Measurements from ENCODE around the gene HDDC3. TPM values are rescaled to one million over a fixed set of nuclear protein-coding genes. Genes with fewer than 3 reads are reported as not detected.

Gene HDDC3
- total and polyA plus RNA-seq, 9 of the 15 experiments (the other 6 are each of a cell fraction or from before 2014, with no cell fraction given): 14.9 to 55.8 (median 36.9) TPM

DNA sequence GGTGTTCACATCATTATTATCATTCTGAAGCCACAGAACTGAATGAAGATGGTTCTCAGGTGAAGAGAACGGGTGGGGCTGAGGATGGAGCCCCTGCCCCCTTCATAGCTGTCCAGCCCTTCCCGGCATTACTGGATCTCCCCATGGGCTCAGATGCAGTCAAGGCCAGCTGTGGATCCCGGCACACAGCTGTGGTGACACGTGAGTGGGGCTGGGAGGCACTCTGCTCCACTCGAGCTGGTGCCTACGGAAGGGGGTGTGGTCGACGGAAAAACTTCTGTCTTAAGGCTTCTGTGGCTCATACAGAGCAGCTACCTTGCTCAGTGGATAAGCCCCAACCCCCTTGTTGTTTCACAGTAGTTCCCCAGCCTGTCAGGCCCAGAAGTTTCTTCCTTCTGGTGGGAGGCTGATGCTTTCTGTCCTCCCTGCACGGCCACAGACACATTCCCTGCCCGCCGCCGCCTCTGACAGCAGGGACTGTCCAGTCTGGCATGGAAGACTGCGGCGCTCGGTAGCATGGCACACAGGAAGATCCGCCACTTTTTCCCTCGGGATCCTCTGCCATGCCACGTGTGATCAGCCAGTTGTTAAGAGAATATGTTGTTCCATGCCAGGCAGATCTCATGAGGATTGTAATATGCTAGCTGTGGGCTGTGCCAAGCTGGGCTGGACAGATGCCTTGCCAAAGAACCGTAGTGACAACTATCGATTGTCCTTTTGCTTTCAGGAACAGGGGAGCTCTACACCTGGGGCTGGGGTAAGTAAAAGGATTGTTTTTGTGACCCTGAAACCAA lies 28.1 kb upstream of the HDDC3 start:
- no peak overlapping the region for H3K4me3 ChIP-seq
- no peak overlapping the region for H3K4me2 ChIP-seq (ENCODE audit: insufficient read depth, low read length)
- POLR2A ChIA-PET: interaction anchor here (0.6 to 3.6 kb wide), 11 partner anchors 8 to 44 kb away, joined by 3 to 20 read pairs (median 5); partner anchors contain the start of genes PRC1 and UNC45A
- H3K9me1 ChIP-seq (ENCODE audit: control insufficient read depth, insufficient read depth, low read length): no peaks in the 10 kb centered on the region
- FAIRE-seq: no peak
- no peak overlapping the region for H2AFZ ChIP-seq (ENCODE audit: low read depth, low read length)
- peaks cover 76% of the 10 kb centered on the region for H3K36me3 ChIP-seq (ENCODE audit: control insufficient read depth, insufficient read depth, low read length)
- H3K27me3 ChIP-seq (ENCODE audit: control insufficient read depth in 2 of 2, insufficient read depth in 2 of 2, low read length in 2 of 2): no peaks in the 10 kb centered on the region
- DNase-seq (ENCODE audit: extremely low read depth in 1 of 4, low spot score in 3 of 4): no peak
- no peaks in the 10 kb centered on the region for H3K9me3 ChIP-seq (replicated peaks; ENCODE audit: control insufficient read depth, insufficient read depth, low read depth, low read length)
- H3K79me2 ChIP-seq (ENCODE audit: control insufficient read depth, insufficient read depth, low read length): peaks cover 35% of the 10 kb centered on the region
- no peak overlapping the region for H3K27ac ChIP-seq (ENCODE audit: extremely low read depth, low read depth, low read length)
- intact Hi-C loops (cut with micrococcal nuclease): no loop called here
- 86% methylated on average over 20 of the region's 20 CpGs for WGBS (ENCODE audit: insufficient coverage, low coverage, missing lambda C conversion rate)
- BruUV-seq (replicated peaks): no TSS peak
- in situ Hi-C loops (cut with MboI): no loop called here
- CTCF ChIA-PET (ENCODE audit: low intra/inter-chr PET ratio): no interaction called here
- H4K20me1 ChIP-seq (replicated peaks; ENCODE audit: control insufficient read depth, insufficient read depth, low read length): no peaks in the 10 kb centered on the region
- no peak for ATAC-seq
- H3K9ac ChIP-seq (ENCODE audit: insufficient read depth in 1 of 2, low read depth in 2 of 2, low read length in 2 of 2): peak overlapping the region in 1 of 2 experiments; percentile 46; a peak in 1 of 4 replicates
- H3K4me1 ChIP-seq (replicated peaks in 1 of 2; ENCODE audit: control insufficient read depth in 2 of 2, insufficient read depth in 2 of 2, low read length in 2 of 2): peaks cover 3 to 21% of the 10 kb centered on the region in 2 experiments; a peak in 3 of 5 replicates
- TF ChIP-seq NEUROD1 (IDR thresholded peaks at IDR 0.05; ENCODE audit: borderline replicate concordance, low read depth, low read length, partially characterized antibody) (no peak), NR4A1 (CRISPR knock-in tag; IDR thresholded peaks at IDR 0.05) (no peak), NR4A1 (tag; IDR thresholded peaks at IDR 0.05) (no peak), CHCHD3 (CRISPR knock-in tag; IDR thresholded peaks at IDR 0.05) (no peak), SMARCE1 (IDR thresholded peaks at IDR 0.05) (no peak), SRF (CRISPR knock-in tag; IDR thresholded peaks at IDR 0.05) (no peak), LEF1 (IDR thresholded peaks at IDR 0.05) (no peak), PHF21A (IDR thresholded peaks at IDR 0.05; ENCODE audit: borderline replicate concordance, low read depth) (no peak), ZNF740 (CRISPR knock-in tag; IDR thresholded peaks at IDR 0.05) (no peak), ZNF740 (tag; IDR thresholded peaks at IDR 0.05) (no peak), ZNF316 (IDR thresholded peaks at IDR 0.05) (no peak)
- TF ChIP-seq, protein P1, sequence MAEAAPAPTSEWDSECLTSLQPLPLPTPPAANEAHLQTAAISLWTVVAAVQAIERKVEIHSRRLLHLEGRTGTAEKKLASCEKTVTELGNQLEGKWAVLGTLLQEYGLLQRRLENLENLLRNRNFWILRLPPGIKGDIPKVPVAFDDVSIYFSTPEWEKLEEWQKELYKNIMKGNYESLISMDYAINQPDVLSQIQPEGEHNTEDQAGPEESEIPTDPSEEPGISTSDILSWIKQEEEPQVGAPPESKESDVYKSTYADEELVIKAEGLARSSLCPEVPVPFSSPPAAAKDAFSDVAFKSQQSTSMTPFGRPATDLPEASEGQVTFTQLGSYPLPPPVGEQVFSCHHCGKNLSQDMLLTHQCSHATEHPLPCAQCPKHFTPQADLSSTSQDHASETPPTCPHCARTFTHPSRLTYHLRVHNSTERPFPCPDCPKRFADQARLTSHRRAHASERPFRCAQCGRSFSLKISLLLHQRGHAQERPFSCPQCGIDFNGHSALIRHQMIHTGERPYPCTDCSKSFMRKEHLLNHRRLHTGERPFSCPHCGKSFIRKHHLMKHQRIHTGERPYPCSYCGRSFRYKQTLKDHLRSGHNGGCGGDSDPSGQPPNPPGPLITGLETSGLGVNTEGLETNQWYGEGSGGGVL (CRISPR knock-in tag; IDR thresholded peaks at IDR 0.05): no peak
- TF ChIP-seq, protein P2, sequence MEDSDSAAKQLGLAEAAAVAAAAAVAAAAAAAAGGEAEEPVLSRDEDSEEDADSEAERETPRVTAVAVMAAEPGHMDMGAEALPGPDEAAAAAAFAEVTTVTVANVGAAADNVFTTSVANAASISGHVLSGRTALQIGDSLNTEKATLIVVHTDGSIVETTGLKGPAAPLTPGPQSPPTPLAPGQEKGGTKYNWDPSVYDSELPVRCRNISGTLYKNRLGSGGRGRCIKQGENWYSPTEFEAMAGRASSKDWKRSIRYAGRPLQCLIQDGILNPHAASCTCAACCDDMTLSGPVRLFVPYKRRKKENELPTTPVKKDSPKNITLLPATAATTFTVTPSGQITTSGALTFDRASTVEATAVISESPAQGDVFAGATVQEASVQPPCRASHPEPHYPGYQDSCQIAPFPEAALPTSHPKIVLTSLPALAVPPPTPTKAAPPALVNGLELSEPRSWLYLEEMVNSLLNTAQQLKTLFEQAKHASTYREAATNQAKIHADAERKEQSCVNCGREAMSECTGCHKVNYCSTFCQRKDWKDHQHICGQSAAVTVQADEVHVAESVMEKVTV (CRISPR knock-in tag; IDR thresholded peaks at IDR 0.05): no peak
- TF ChIP-seq, protein P3, sequence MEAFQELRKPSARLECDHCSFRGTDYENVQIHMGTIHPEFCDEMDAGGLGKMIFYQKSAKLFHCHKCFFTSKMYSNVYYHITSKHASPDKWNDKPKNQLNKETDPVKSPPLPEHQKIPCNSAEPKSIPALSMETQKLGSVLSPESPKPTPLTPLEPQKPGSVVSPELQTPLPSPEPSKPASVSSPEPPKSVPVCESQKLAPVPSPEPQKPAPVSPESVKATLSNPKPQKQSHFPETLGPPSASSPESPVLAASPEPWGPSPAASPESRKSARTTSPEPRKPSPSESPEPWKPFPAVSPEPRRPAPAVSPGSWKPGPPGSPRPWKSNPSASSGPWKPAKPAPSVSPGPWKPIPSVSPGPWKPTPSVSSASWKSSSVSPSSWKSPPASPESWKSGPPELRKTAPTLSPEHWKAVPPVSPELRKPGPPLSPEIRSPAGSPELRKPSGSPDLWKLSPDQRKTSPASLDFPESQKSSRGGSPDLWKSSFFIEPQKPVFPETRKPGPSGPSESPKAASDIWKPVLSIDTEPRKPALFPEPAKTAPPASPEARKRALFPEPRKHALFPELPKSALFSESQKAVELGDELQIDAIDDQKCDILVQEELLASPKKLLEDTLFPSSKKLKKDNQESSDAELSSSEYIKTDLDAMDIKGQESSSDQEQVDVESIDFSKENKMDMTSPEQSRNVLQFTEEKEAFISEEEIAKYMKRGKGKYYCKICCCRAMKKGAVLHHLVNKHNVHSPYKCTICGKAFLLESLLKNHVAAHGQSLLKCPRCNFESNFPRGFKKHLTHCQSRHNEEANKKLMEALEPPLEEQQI (IDR thresholded peaks at IDR 0.05): no peak
